ENCODE measurements around the gene TIMP2. TPM values are rescaled to one million over a fixed set of nuclear protein-coding genes. Genes with fewer than 3 reads are reported as not detected.

TIMP2 gene
- total and polyA plus RNA-seq, 2 of the 13 experiments (the other 11 are each of a cell fraction or from before 2014, with no cell fraction given), result 3.8 to 8.5 TPM

GRCh38 chr17:78876094-78876597 lies 49.0 kb downstream of the TIMP2 start:
- TF ChIP-seq, protein P1, sequence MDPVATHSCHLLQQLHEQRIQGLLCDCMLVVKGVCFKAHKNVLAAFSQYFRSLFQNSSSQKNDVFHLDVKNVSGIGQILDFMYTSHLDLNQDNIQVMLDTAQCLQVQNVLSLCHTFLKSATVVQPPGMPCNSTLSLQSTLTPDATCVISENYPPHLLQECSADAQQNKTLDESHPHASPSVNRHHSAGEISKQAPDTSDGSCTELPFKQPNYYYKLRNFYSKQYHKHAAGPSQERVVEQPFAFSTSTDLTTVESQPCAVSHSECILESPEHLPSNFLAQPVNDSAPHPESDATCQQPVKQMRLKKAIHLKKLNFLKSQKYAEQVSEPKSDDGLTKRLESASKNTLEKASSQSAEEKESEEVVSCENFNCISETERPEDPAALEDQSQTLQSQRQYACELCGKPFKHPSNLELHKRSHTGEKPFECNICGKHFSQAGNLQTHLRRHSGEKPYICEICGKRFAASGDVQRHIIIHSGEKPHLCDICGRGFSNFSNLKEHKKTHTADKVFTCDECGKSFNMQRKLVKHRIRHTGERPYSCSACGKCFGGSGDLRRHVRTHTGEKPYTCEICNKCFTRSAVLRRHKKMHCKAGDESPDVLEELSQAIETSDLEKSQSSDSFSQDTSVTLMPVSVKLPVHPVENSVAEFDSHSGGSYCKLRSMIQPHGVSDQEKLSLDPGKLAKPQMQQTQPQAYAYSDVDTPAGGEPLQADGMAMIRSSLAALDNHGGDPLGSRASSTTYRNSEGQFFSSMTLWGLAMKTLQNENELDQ (CRISPR knock-in tag; IDR thresholded peaks at IDR 0.05; ENCODE audit: borderline replicate concordance), result no peak
- no peak for TF ChIP-seq HNRNPL (IDR thresholded peaks at IDR 0.05; ENCODE audit: low read depth, low read length)
- no peak for TF ChIP-seq GLI4 (CRISPR knock-in tag; IDR thresholded peaks at IDR 0.05; ENCODE audit: borderline replicate concordance)
- TF ChIP-seq YEATS4 (CRISPR knock-in tag; IDR thresholded peaks at IDR 0.05; ENCODE audit: borderline replicate concordance), result no peak
- TF ChIP-seq MTF1 (CRISPR knock-in tag; IDR thresholded peaks at IDR 0.05), result no peak
- no peak for TF ChIP-seq ZFP36L2 (CRISPR knock-in tag; IDR thresholded peaks at IDR 0.05)
- no peak for TF ChIP-seq DMAP1 (CRISPR knock-in tag; IDR thresholded peaks at IDR 0.05)
- no peak for TF ChIP-seq ZFP41 (CRISPR knock-in tag; IDR thresholded peaks at IDR 0.05; ENCODE audit: borderline replicate concordance)
- no peak for TF ChIP-seq NPAS2 (CRISPR knock-in tag; IDR thresholded peaks at IDR 0.05; ENCODE audit: borderline replicate concordance)
- no peak for TF ChIP-seq TOPORS (CRISPR knock-in tag; IDR thresholded peaks at IDR 0.05)
- no peak for TF ChIP-seq MYNN (CRISPR knock-in tag; IDR thresholded peaks at IDR 0.05; ENCODE audit: low read depth)
- TF ChIP-seq ZNF605 (CRISPR knock-in tag; IDR thresholded peaks at IDR 0.05), result no peak
- TF ChIP-seq RARG (CRISPR knock-in tag; IDR thresholded peaks at IDR 0.05; ENCODE audit: low read depth), result no peak
- TF ChIP-seq SMAD3 (CRISPR knock-in tag; IDR thresholded peaks at IDR 0.05), result no peak
- no peak for TF ChIP-seq SRSF9 (IDR thresholded peaks at IDR 0.05; ENCODE audit: borderline replicate concordance, insufficient read depth, low read depth, low read length, poor library complexity, severe bottlenecking)
- TF ChIP-seq ZNF101 (CRISPR knock-in tag; IDR thresholded peaks at IDR 0.05; ENCODE audit: borderline replicate concordance, low read depth), result no peak
- TF ChIP-seq ZNF382 (CRISPR knock-in tag; IDR thresholded peaks at IDR 0.05; ENCODE audit: borderline replicate concordance), result no peak
- DNase-seq (ENCODE audit: low spot score) (no peak), FAIRE-seq (no peak), ATAC-seq (no peak)
- BruUV-seq (replicated peaks), result no TSS peak
- H3K4me2 ChIP-seq (ENCODE audit: low read depth, low read length), result no peak overlapping the region
- POLR2A ChIA-PET, result interaction anchor here (1.0 to 1.7 kb wide), 2 partner anchors 11 to 104 kb away, joined by 3 read pairs; partner anchors contain the start of gene LGALS3BP
- H2AFZ ChIP-seq (ENCODE audit: low read length), result no peak overlapping the region
- intact Hi-C loops (cut with micrococcal nuclease; ENCODE audit: unreplicated experiment), result no loop called here
- no peak overlapping the region for H3K4me3 ChIP-seq (replicated peaks in 1 of 3; ENCODE audit: insufficient read depth in 1 of 3, low read depth in 2 of 3, low read length in 3 of 3)
- no peaks in the 10 kb centered on the region for H3K79me2 ChIP-seq (ENCODE audit: insufficient read depth, low read length)
- no peaks in the 10 kb centered on the region for H3K27me3 ChIP-seq (ENCODE audit: control insufficient read depth in 1 of 2, insufficient read depth in 2 of 2, low read length in 2 of 2)
- no peak overlapping the region for H3K9ac ChIP-seq (ENCODE audit: insufficient read depth, low read depth, low read length)
- in situ Hi-C loops (cut with HindIII; ENCODE audit: extremely low pct_ligation_motif_present, low pct_unique_long_range_greater_than_20kb), result no loop called here
- WGBS (ENCODE audit: low lambda C conversion rate), result 94% methylated on average over 7 of the region's 7 CpGs
- H3K27ac ChIP-seq (ENCODE audit: extremely low read length, insufficient read depth, low read length), result no peak overlapping the region
- H4K20me1 ChIP-seq (ENCODE audit: insufficient read depth, low read length), result no peaks in the 10 kb centered on the region
- no peaks in the 10 kb centered on the region for H3K9me3 ChIP-seq (ENCODE audit: low read length)
- CTCF ChIA-PET (ENCODE audit: low intra/inter-chr PET ratio, low total read pairs), result no interaction called here
- H3K4me1 ChIP-seq (ENCODE audit: insufficient read depth, low read length), result no peaks in the 10 kb centered on the region
- H3K36me3 ChIP-seq (replicated peaks in 1 of 2; ENCODE audit: control insufficient read depth in 1 of 2, insufficient read depth in 2 of 2, low read length in 2 of 2), result 0 out of 5 replicates have a peak, but pooled peaks cover 2 to 8% of the 10 kb centered on the region in 2 experiments
